GF-D8 (cell line): ENCODE results near the gene APOL3.
"Not testable (repeated sequence)": the region's sequence is repeated elsewhere in the genome, so short reads cannot be mapped to it uniquely, and the experiment has no call there.

ENCODE experiments used
- DNase-seq: peaks from one replicate; lab custom pipeline; 2025; lab: John Stamatoyannopoulos, UW

APOL3 gene

DNA sequence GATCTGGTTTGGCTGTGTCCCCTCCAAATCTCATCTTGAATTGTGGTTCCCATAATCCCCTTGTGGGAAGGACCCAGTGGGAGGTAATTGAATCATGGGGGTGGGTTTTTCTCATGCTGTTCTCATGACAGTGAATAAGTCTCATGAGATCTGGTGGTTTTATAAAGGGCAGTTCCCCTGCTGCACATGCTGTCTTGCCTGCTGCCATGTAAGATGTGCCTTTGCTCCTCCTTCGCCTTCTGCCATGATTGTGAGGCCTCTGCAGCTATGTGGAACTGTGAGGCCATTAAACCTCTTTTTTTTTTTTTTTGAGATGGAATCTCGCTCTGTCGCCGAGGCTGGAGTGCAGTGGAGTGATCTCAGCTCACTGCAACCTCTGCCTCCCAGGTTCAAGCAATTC, 59.6 kb downstream of the APOL3 start:
- not testable (repeated sequence) for DNase-seq

DNA sequence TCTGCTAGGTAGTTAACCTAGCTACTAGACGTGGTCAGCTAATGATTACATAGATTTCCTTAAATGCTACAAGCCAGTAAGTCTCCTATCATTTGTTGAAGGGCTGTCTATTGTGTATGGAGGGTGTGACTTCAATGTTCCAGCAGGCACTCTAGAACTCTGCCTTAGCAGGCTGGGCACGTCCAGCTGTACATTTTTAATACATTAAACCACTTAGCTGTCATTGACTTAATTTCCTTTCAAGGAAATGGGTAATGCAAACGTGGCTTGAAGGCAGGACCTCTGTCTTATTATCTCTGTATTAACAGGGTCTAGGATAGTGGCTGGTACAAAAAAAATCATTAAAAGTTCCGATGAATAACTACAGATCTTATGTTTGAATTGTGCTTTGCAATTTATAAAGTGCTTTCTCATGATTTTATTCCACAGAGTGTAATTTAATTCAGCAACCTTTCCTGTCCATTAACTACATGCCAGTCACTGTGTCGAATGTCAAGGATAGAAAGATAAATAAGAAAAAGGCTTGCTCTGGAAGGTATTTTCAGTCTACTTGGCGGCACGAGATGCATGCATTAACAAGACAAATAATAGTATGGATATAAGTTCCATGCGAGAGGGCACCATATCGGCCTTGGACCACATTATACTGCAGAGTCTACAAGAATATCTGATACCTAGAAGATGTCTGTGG, 60.3 kb downstream of the APOL3 start:
- no peak for DNase-seq

DNA sequence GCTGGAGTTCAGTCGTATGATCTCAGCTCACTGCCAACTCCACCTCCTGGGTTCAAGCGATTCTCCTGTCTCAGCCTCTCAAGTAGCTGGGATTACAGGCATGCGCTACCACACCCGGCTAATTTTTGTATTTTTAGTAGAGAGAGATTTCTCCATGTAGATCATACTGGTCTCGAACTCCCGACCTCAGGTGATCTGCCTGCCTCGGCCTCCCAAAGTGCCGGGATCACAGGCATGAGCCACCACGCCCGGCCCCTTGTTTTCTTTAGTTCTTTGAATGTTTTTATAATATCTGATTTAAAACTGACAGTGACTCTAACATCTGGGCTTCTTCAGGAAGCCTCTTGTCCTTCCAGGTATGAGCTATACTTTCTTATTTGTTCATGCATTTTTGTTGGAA, 61.0 kb downstream of the APOL3 start:
- DNase-seq, result not testable (repeated sequence)

DNA sequence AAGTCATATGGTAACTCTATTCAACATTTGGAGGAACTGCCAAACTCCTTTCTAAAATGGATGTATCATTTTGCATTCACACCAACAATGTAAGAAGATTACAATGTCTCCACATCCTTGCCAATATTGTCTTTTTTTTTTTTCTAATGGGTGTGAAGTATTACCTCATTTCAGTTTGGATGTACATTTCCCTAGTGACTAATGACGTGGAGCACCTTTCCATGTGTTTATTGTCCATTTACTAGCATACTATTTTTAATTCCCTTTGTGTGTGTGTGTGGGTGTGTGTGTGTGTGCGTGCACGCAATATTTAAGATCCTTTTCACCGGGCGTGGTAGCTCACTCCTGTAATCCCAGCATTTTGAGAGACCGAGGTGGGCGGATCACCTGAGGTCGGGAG, 62.7 kb downstream of the APOL3 start:
- DNase-seq, result no peak

DNA sequence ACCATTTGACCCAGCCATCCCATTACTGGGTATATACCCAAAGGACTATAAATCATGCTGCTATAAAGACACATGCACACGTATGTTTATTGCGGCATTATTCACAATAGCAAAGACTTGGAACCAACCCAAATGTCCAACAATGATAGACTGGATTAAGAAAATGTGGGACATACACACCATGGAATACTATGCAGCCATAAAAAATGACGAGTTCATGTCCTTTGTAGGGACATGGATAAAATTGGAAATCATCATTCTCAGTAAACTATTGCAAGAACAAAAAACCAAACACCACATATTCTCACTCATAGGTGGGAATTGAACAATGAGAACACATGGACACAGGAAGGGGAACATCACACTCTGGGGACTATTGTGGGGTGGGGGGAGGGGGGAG, 69.8 kb downstream of the APOL3 start:
- not testable (repeated sequence) for DNase-seq
